Caco-2 (cell line): ENCODE results near the gene GDAP2. TPM values are rescaled to one million over a fixed set of nuclear protein-coding genes. Genes with fewer than 3 reads are reported as not detected.

Experiments used
- BruUV-seq: library from RNA; stranded (reverse); fragments of 400-500 nt; replicated peaks from 2 replicates; lab custom pipeline; 2021; lab: Mats Ljungman, UMichigan
- CTCF ChIA-PET: fragments of 300-600 bp; sonication (Branson Sonifier 250); formaldehyde crosslinking; loops from one replicate; lab custom pipeline; 2022; ENCODE audit warnings: antibody characterized with exemption; lab: Charles Lee
- POLR2A ChIA-PET: fragments of 300-600 bp; sonication (Branson Sonifier 250); formaldehyde crosslinking; loops from one replicate; lab custom pipeline; 2022; ENCODE audit warnings: antibody characterized with exemption; lab: Charles Lee
- DNase-seq, 2 experiments: peaks; one replicate each; pipeline versions ENCODE4 v3.0.0 to v3.0.0-alpha.2; 2020 to 2022
- H3K27me3 ChIP-seq: replicated peaks from 2 replicates; pipeline ENCODE4 v1.6.0; 2011; ENCODE audit warnings: low read length; ENCODE audit not compliant: control insufficient read depth, insufficient read depth
- H3K36me3 ChIP-seq: 2 replicates; pipeline ENCODE4 v1.5.1; 2011; ENCODE audit warnings: low read length; ENCODE audit not compliant: control insufficient read depth, insufficient read depth
- H3K4me1 ChIP-seq: fragments of 250-450 bp; sonication (Bioruptor Pico); 2 replicates; pipeline ENCODE4 v1.5.1; 2020; ENCODE audit warnings: mild to moderate bottlenecking
- H3K4me3 ChIP-seq: 2 replicates; pipeline ENCODE4 v1.5.1; 2011; ENCODE audit warnings: low read depth, mild to moderate bottlenecking, control low read depth, low read length
- H3K9me3 ChIP-seq: fragments of 250-450 bp; sonication (Bioruptor Pico); 2 replicates; pipeline ENCODE4 v1.5.1; 2020; ENCODE audit warnings: mild to moderate bottlenecking, moderate library complexity
- H3K27ac Mint-ChIP-seq: one replicate; pipeline ENCODE4 v1.8.0; 2022; ENCODE audit warnings: mixed read lengths; ENCODE audit not compliant: unreplicated experiment
- H3K27me3 Mint-ChIP-seq: one replicate; pipeline ENCODE4 v1.8.0; 2022; ENCODE audit warnings: mixed read lengths; ENCODE audit not compliant: insufficient read depth, unreplicated experiment
- H3K36me3 Mint-ChIP-seq: one replicate; pipeline ENCODE4 v1.8.0; 2022; ENCODE audit warnings: mild to moderate bottlenecking, mixed read lengths; ENCODE audit not compliant: insufficient read depth, unreplicated experiment
- H3K4me1 Mint-ChIP-seq: one replicate; pipeline ENCODE4 v1.8.0; 2022; ENCODE audit warnings: low read depth, mixed read lengths; ENCODE audit not compliant: unreplicated experiment
- H3K4me3 Mint-ChIP-seq: one replicate; pipeline ENCODE4 v1.8.0; 2022; ENCODE audit warnings: mild to moderate bottlenecking, moderate library complexity, mixed read lengths; ENCODE audit not compliant: unreplicated experiment
- H3K9me3 Mint-ChIP-seq: one replicate; pipeline ENCODE4 v1.8.0; 2022; ENCODE audit warnings: mixed read lengths; ENCODE audit not compliant: unreplicated experiment
- CTCF ChIP-seq, 2 experiments: fragments of 200-600 bp in 1 of 2; IDR thresholded peaks; 1 replicate in 1 of 2; 2 replicates in 1 of 2; pipeline versions ENCODE4 v1.5.1 to v1.8.0; 2011 to 2022; ENCODE audit warnings: antibody characterized with exemption in 1 of 2, control low read depth in 1 of 2, inconsistent platforms in 1 of 2, low read depth in 1 of 2, low read length in 1 of 2, mild to moderate bottlenecking in 1 of 2, moderate library complexity in 1 of 2; ENCODE audit not compliant: insufficient read depth in 1 of 2, severe bottlenecking in 1 of 2, unreplicated experiment in 1 of 2
- intact Hi-C: fragments of 100-400 bp; cut with micrococcal nuclease; formaldehyde crosslinking; loops from one replicate; pipeline ENCODE4 v1.10.0; 2022; ENCODE audit not compliant: unreplicated experiment
- total RNA-seq: library from RNA; stranded (reverse); gene quantifications from 2 replicates; pipeline ENCODE4 v1.2.3, GENCODE V29; 2022

Gene GDAP2
- total RNA-seq, 1 experiment from 2014 or later = 16.4 TPM

- Mint-ChIP-seq H3K27ac (no peak overlapping the region), H3K27me3 (no peaks in the 10 kb centered on the region), H3K9me3 (no peaks in the 10 kb centered on the region), H3K4me1 (no peaks in the 10 kb centered on the region), H3K36me3 (no peaks in the 10 kb centered on the region), H3K4me3 (no peak overlapping the region)
- no TSS peak for BruUV-seq
- Histone ChIP-seq H3K4me3 (no peak overlapping the region), H3K36me3 (no peaks in the 10 kb centered on the region), H3K4me1 (peaks cover 4% of the 10 kb centered on the region; the same call in 1 of the 2 replicates), H3K27me3 (no peaks in the 10 kb centered on the region), H3K9me3 (no peaks in the 10 kb centered on the region)
- ChIA-PET CTCF (no interaction called here), POLR2A (no interaction called here)
- intact Hi-C loops = no loop called here
- no peak for DNase-seq
- TF ChIP-seq CTCF (IDR thresholded peaks at IDR 0.05; ENCODE audit: insufficient read depth in 1 of 2, low read depth in 1 of 2, low read length in 1 of 2, severe bottlenecking in 1 of 2, unreplicated experiment in 1 of 2) = no peak
These were observed 45.8 kb downstream of the GDAP2 start for GRCh38 chr1:117883616-117884015.

- CTCF ChIA-PET = no interaction called here
- no peaks in the 10 kb centered on the region for H3K4me1 Mint-ChIP-seq
- H3K4me3 Mint-ChIP-seq = no peak overlapping the region
These were observed 50.1 kb downstream of the GDAP2 start for GRCh38 chr1:117879284-117879683.

GRCh38 chr1:117877823-117878222 is 51.6 kb downstream of the GDAP2 start:
- no peak for TF ChIP-seq CTCF (IDR thresholded peaks at IDR 0.05; ENCODE audit: insufficient read depth in 1 of 2, low read depth in 1 of 2, low read length in 1 of 2, severe bottlenecking in 1 of 2, unreplicated experiment in 1 of 2)
- Mint-ChIP-seq H3K9me3 (peaks cover 21% of the 10 kb centered on the region), H3K4me1 (no peaks in the 10 kb centered on the region), H3K27me3 (no peaks in the 10 kb centered on the region), H3K4me3 (no peak overlapping the region), H3K36me3 (peaks cover 27% of the 10 kb centered on the region), H3K27ac (no peak overlapping the region)
- Histone ChIP-seq H3K4me1 (no peaks in the 10 kb centered on the region), H3K9me3 (no peaks in the 10 kb centered on the region), H3K36me3 (no peaks in the 10 kb centered on the region; the same call in 1 of the 2 replicates), H3K4me3 (no peak overlapping the region), H3K27me3 (no peaks in the 10 kb centered on the region)
- no TSS peak for BruUV-seq
- ChIA-PET CTCF (no interaction called here), POLR2A (no interaction called here)
- DNase-seq = no peak
- intact Hi-C loops = no loop called here

More at GRCh38 chr1:117879284-117879683, 50.1 kb downstream of the GDAP2 start:
- H3K9me3 ChIP-seq = no peaks in the 10 kb centered on the region
- Mint-ChIP-seq H3K9me3 (peaks cover 11% of the 10 kb centered on the region), H3K27me3 (no peaks in the 10 kb centered on the region), H3K36me3 (peaks cover 16% of the 10 kb centered on the region), H3K27ac (no peak overlapping the region)
- POLR2A ChIA-PET = no interaction called here
- no peak for TF ChIP-seq CTCF (IDR thresholded peaks at IDR 0.05; ENCODE audit: insufficient read depth in 1 of 2, low read depth in 1 of 2, low read length in 1 of 2, severe bottlenecking in 1 of 2, unreplicated experiment in 1 of 2)
- intact Hi-C loops = no loop called here
- DNase-seq = no peak
- no peaks in the 10 kb centered on the region for H3K27me3 ChIP-seq
- H3K4me3 ChIP-seq = no peak overlapping the region
- H3K4me1 ChIP-seq = no peaks in the 10 kb centered on the region
- H3K36me3 ChIP-seq = no peaks in the 10 kb centered on the region; the same call in 1 of the 2 replicates
- no TSS peak for BruUV-seq
